ENCODE measurements around the gene MARCHF3.

- TF ChIP-seq, protein P1, sequence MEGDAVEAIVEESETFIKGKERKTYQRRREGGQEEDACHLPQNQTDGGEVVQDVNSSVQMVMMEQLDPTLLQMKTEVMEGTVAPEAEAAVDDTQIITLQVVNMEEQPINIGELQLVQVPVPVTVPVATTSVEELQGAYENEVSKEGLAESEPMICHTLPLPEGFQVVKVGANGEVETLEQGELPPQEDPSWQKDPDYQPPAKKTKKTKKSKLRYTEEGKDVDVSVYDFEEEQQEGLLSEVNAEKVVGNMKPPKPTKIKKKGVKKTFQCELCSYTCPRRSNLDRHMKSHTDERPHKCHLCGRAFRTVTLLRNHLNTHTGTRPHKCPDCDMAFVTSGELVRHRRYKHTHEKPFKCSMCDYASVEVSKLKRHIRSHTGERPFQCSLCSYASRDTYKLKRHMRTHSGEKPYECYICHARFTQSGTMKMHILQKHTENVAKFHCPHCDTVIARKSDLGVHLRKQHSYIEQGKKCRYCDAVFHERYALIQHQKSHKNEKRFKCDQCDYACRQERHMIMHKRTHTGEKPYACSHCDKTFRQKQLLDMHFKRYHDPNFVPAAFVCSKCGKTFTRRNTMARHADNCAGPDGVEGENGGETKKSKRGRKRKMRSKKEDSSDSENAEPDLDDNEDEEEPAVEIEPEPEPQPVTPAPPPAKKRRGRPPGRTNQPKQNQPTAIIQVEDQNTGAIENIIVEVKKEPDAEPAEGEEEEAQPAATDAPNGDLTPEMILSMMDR (IDR thresholded peaks at IDR 0.05), result no peak
- TF ChIP-seq POLR2A (IDR thresholded peaks at IDR 0.05) (no peak), EP300 (IDR thresholded peaks at IDR 0.05) (no peak), POLR2AphosphoS5 (IDR thresholded peaks at IDR 0.05) (no peak)
Observed at GRCh38 chr5:126818736-126819135, 211.6 kb downstream of the MARCHF3 start.
